Endothelial cell (in vitro differentiated cells): ENCODE data around the gene MAD1L1. TPM values are rescaled to one million over a fixed set of nuclear protein-coding genes. Genes with fewer than 3 reads are reported as not detected.
A peak's percentile ranks its signal among the peaks of the same experiment; 100 is the strongest.
"Not testable (repeated sequence)": the region's sequence is repeated elsewhere in the genome, so short reads cannot be mapped to it uniquely, and the experiment has no call there.

ENCODE experiments used
- DNase-seq: peaks from one replicate; pipeline ENCODE4 v3.0.0; 2021; ENCODE audit warnings: low spot score
- H3K27ac Mint-ChIP-seq: one replicate; pipeline ENCODE4 v1.8.0; 2021; ENCODE audit warnings: mixed read lengths, inconsistent platforms; ENCODE audit not compliant: unreplicated experiment
- H3K27me3 Mint-ChIP-seq: one replicate; pipeline ENCODE4 v1.8.0; 2021; ENCODE audit warnings: mild to moderate bottlenecking, moderate library complexity, mixed read lengths, inconsistent platforms; ENCODE audit not compliant: unreplicated experiment
- H3K36me3 Mint-ChIP-seq: one replicate; pipeline ENCODE4 v1.8.0; 2021; ENCODE audit warnings: mild to moderate bottlenecking, low read depth, mixed read lengths, inconsistent platforms; ENCODE audit not compliant: unreplicated experiment
- H3K4me1 Mint-ChIP-seq: one replicate; pipeline ENCODE4 v1.8.0; 2021; ENCODE audit warnings: mild to moderate bottlenecking, mixed read lengths, inconsistent platforms; ENCODE audit not compliant: unreplicated experiment
- H3K4me3 Mint-ChIP-seq: one replicate; pipeline ENCODE4 v1.8.0; 2021; ENCODE audit warnings: mild to moderate bottlenecking, mixed read lengths, inconsistent platforms; ENCODE audit not compliant: unreplicated experiment
- H3K9me3 Mint-ChIP-seq: one replicate; pipeline ENCODE4 v1.8.0; 2021; ENCODE audit warnings: mixed read lengths, inconsistent platforms; ENCODE audit not compliant: unreplicated experiment
- total RNA-seq: library from RNA; stranded (reverse); fragmentation: NEBNext Ultra II Directional; extraction: Animal tissue kit (Norgen Biotek cat#: 25700); gene quantifications from one replicate; pipeline ENCODE4 v1.2.1, GENCODE V29; 2021; ENCODE audit not compliant: unreplicated experiment
- TF ChIP-seq, protein P1 (sequence below): fragments of 200-600 bp; sonication (generic); IDR thresholded peaks from one replicate; pipeline ENCODE4 v1.5.0; 2021; ENCODE audit warnings: antibody characterized with exemption; ENCODE audit not compliant: unreplicated experiment

MAD1L1 gene
- total RNA-seq, 1 donor from 2014 or later, result 43.3 TPM

DNA sequence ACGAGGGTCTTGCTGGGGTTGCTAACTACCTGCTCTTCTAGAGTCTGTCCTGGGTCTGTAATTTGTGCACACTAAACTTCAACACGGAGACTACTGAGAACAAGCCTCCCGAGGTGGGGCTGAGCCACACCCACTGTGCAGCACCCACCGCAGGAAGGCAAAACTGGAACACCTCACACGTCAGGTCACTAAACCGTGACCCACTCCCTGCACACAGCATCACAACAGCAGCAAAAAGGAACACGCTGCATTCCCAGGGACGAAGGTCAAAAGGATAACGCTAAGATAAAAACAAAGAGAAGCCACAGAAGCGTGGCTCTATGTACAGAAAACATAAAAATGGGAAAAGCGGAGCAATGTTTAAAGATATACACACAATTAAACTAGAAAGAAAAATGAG is 170.1 kb downstream of the MAD1L1 start:
- H3K36me3 Mint-ChIP-seq, result peaks cover 27% of the 10 kb centered on the region
- no peak for DNase-seq
- peaks cover 3% of the 10 kb centered on the region for H3K27me3 Mint-ChIP-seq
- TF ChIP-seq, protein P1, sequence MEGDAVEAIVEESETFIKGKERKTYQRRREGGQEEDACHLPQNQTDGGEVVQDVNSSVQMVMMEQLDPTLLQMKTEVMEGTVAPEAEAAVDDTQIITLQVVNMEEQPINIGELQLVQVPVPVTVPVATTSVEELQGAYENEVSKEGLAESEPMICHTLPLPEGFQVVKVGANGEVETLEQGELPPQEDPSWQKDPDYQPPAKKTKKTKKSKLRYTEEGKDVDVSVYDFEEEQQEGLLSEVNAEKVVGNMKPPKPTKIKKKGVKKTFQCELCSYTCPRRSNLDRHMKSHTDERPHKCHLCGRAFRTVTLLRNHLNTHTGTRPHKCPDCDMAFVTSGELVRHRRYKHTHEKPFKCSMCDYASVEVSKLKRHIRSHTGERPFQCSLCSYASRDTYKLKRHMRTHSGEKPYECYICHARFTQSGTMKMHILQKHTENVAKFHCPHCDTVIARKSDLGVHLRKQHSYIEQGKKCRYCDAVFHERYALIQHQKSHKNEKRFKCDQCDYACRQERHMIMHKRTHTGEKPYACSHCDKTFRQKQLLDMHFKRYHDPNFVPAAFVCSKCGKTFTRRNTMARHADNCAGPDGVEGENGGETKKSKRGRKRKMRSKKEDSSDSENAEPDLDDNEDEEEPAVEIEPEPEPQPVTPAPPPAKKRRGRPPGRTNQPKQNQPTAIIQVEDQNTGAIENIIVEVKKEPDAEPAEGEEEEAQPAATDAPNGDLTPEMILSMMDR, result no peak
- peak overlapping the region; percentile 75 for H3K4me3 Mint-ChIP-seq
- peak overlapping the region; percentile 75 for H3K27ac Mint-ChIP-seq
- H3K4me1 Mint-ChIP-seq, result peaks cover 2% of the 10 kb centered on the region
- no peaks in the 10 kb centered on the region for H3K9me3 Mint-ChIP-seq

DNA sequence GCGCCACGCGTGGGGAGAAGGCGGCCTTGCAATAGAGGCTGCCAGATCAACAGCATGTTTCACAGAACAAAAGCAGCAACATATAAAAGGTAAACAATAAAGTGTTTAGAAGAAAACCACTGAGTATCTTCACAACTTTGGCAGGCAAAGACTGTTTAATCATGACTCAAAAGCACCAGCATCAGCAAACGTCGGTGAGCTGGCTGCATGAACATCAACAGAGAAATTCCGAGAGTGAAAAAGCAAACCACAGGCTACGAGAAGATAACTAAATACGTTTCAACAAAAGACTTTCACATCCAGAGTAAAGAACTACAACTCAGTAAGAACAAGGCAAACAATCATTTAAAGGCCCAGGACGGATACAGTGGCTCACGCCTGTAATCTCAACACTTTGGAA is 172.0 kb downstream of the MAD1L1 start:
- Mint-ChIP-seq H3K9me3 (no peaks in the 10 kb centered on the region), H3K4me1 (no peaks in the 10 kb centered on the region), H3K4me3 (no peak overlapping the region), H3K27ac (no peak overlapping the region), H3K36me3 (peaks cover 30% of the 10 kb centered on the region), H3K27me3 (peaks cover 4% of the 10 kb centered on the region)
- TF ChIP-seq, protein P1, result no peak
- no peak for DNase-seq

DNA sequence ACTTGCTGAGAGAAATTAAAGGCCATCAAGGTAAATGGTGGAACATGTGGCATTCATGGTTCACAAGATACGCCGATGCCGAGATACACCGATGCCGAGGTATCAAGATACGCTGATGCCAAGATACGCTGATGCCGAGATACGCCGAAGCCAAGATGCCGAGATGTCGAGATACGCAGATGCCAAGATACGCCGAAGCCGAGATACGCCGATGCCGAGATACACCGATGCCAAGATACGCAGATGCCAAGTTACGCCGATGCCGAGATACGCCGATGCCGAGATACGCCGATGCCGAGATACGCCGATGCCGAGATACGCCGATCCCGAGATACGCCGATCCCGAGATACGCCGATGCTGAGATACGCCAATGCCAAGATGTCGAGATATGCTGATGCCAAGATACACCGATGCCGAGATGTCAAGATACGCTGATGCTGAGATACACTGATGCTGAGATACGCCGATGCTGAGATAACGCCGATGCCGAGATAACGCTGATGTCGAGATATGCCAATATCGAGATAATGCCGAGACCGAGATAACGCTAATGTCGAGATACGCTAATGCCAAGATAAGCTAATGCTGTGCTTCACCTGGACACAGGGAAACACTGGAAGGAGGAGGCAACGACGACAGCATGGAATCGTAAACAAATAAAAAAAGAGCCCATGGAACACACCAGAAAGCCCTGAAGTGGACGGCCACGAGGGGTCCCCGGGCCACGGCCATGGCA is 172.6 kb downstream of the MAD1L1 start:
- Mint-ChIP-seq H3K27me3 (peaks cover 4% of the 10 kb centered on the region), H3K4me1 (no peaks in the 10 kb centered on the region), H3K4me3 (peak overlapping the region; percentile 59), H3K9me3 (no peaks in the 10 kb centered on the region), H3K27ac (no peak overlapping the region), H3K36me3 (peaks cover 30% of the 10 kb centered on the region)
- no peak for DNase-seq
- TF ChIP-seq, protein P1, result no peak

DNA sequence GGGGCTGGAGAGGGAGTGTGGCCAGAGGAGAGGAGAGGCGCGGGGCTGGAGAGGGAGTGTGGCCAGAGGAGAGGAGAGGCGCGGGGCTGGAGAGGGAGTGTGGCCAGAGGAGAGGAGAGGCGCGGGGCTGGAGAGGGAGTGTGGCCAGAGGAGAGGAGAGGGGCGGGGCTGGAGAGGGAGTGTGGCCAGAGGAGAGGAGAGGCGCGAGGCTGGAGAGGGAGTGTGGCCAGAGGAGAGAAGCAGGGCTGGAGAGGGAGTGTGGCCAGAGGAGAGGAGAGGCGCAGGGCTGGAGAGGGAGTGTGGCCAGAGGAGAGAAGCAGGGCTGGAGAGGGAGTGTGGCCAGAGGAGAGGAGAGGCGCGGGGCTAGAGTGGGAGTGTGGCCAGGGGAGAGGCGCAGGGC is 174.5 kb downstream of the MAD1L1 start:
- H3K36me3 Mint-ChIP-seq, result peaks cover 33% of the 10 kb centered on the region
- H3K4me1 Mint-ChIP-seq, H3K9me3 Mint-ChIP-seq, H3K27ac Mint-ChIP-seq, H3K4me3 Mint-ChIP-seq, DNase-seq, H3K27me3 Mint-ChIP-seq: not testable (repeated sequence)

DNA sequence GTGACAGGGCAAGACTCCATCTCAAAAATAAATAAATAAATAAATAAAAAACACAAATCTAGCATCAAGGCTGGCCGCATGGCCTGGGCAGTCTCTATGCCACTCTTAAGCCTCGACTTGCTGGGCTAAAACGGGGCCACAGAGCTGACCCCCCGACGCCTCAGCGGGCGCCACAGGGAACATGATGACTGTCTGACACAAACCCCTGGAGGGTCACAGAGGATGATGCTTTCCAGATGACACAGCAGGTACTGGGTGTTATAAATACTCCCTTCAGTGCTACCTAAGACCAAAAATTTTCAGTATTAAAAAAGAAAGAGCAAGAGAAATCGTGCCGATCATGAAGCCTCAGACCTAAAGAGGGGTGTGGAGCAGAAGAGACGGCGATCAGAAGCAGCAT is 176.8 kb downstream of the MAD1L1 start:
- Mint-ChIP-seq H3K9me3 (no peaks in the 10 kb centered on the region), H3K27me3 (peaks cover 5% of the 10 kb centered on the region), H3K27ac (no peak overlapping the region), H3K4me1 (no peaks in the 10 kb centered on the region), H3K4me3 (no peak overlapping the region), H3K36me3 (peaks cover 24% of the 10 kb centered on the region)
- TF ChIP-seq, protein P1, result no peak
- DNase-seq, result no peak
